Measurements from ENCODE around the gene SLC4A4.

DNA sequence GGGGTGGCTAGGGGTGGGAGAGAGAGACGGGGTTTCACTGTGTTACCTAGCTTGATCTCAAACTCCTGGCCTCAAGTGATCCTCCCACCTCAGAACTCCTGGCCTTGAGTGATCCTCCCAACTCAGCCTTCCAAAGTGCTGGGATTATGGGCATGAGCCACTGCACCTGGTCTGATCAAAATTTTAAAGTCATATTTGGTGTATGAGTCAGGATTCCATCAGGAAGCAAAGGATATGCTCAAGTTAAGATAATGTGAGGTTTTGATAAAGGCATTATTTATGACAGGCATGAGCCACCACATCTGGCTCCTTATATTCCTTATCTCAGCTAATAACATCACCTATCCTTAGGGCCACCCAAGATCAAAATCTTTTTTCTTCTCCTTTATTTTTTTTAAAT lies 182.0 kb downstream of the SLC4A4 start:
- TF ChIP-seq YY1 (IDR thresholded peaks at IDR 0.05) = no peak
- TF ChIP-seq, protein P1, sequence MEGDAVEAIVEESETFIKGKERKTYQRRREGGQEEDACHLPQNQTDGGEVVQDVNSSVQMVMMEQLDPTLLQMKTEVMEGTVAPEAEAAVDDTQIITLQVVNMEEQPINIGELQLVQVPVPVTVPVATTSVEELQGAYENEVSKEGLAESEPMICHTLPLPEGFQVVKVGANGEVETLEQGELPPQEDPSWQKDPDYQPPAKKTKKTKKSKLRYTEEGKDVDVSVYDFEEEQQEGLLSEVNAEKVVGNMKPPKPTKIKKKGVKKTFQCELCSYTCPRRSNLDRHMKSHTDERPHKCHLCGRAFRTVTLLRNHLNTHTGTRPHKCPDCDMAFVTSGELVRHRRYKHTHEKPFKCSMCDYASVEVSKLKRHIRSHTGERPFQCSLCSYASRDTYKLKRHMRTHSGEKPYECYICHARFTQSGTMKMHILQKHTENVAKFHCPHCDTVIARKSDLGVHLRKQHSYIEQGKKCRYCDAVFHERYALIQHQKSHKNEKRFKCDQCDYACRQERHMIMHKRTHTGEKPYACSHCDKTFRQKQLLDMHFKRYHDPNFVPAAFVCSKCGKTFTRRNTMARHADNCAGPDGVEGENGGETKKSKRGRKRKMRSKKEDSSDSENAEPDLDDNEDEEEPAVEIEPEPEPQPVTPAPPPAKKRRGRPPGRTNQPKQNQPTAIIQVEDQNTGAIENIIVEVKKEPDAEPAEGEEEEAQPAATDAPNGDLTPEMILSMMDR (IDR thresholded peaks at IDR 0.05; ENCODE audit: low read depth, low read length, missing input control) = no peak
- TF ChIP-seq GABPA (IDR thresholded peaks at IDR 0.05 in 1 of 2, conservative IDR thresholded peaks at IDR 0.05 in 1 of 2) = no peak
- TF ChIP-seq TAF1 (conservative IDR thresholded peaks at IDR 0.05) = no peak
- TF ChIP-seq, protein P2, sequence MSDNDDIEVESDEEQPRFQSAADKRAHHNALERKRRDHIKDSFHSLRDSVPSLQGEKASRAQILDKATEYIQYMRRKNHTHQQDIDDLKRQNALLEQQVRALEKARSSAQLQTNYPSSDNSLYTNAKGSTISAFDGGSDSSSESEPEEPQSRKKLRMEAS (IDR thresholded peaks at IDR 0.05) = no peak
- TF ChIP-seq, protein P3, sequence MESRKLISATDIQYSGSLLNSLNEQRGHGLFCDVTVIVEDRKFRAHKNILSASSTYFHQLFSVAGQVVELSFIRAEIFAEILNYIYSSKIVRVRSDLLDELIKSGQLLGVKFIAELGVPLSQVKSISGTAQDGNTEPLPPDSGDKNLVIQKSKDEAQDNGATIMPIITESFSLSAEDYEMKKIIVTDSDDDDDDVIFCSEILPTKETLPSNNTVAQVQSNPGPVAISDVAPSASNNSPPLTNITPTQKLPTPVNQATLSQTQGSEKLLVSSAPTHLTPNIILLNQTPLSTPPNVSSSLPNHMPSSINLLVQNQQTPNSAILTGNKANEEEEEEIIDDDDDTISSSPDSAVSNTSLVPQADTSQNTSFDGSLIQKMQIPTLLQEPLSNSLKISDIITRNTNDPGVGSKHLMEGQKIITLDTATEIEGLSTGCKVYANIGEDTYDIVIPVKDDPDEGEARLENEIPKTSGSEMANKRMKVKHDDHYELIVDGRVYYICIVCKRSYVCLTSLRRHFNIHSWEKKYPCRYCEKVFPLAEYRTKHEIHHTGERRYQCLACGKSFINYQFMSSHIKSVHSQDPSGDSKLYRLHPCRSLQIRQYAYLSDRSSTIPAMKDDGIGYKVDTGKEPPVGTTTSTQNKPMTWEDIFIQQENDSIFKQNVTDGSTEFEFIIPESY (IDR thresholded peaks at IDR 0.05) = no peak
- TF ChIP-seq, protein P4, sequence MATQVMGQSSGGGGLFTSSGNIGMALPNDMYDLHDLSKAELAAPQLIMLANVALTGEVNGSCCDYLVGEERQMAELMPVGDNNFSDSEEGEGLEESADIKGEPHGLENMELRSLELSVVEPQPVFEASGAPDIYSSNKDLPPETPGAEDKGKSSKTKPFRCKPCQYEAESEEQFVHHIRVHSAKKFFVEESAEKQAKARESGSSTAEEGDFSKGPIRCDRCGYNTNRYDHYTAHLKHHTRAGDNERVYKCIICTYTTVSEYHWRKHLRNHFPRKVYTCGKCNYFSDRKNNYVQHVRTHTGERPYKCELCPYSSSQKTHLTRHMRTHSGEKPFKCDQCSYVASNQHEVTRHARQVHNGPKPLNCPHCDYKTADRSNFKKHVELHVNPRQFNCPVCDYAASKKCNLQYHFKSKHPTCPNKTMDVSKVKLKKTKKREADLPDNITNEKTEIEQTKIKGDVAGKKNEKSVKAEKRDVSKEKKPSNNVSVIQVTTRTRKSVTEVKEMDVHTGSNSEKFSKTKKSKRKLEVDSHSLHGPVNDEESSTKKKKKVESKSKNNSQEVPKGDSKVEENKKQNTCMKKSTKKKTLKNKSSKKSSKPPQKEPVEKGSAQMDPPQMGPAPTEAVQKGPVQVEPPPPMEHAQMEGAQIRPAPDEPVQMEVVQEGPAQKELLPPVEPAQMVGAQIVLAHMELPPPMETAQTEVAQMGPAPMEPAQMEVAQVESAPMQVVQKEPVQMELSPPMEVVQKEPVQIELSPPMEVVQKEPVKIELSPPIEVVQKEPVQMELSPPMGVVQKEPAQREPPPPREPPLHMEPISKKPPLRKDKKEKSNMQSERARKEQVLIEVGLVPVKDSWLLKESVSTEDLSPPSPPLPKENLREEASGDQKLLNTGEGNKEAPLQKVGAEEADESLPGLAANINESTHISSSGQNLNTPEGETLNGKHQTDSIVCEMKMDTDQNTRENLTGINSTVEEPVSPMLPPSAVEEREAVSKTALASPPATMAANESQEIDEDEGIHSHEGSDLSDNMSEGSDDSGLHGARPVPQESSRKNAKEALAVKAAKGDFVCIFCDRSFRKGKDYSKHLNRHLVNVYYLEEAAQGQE (IDR thresholded peaks at IDR 0.05) = no peak

Data from liver (tissue), 3 donors.